ENCODE results near the gene VMO1. TPM values are rescaled to one million over a fixed set of nuclear protein-coding genes. Genes with fewer than 3 reads are reported as not detected.

Gene VMO1
- total RNA-seq, 1 experiment from 2014 or later = not detected

DNA sequence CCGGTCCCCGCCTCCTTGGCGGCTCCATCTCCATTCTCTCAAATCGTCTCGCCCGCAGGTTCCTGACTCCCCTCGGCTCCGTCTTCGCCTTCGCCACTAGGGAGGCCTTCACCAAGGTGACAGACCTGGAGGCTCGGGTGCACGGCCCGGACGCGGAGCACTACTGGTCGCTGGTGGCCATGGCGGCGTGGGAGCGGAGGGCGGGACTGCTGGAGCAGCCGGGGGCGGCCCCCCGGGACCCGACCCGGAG lies 3.5 kb upstream of the VMO1 start:
- Histone ChIP-seq H3K79me2 (ENCODE audit: insufficient read depth, low read length) (no peaks in the 10 kb centered on the region), H3K9me3 (ENCODE audit: control insufficient read depth, low read depth, low read length) (no peaks in the 10 kb centered on the region), H2BK15ac (ENCODE audit: low read depth, low read length) (no peak overlapping the region), H3K23ac (ENCODE audit: insufficient read length, low read depth, low read length) (no peak overlapping the region), H2BK120ac (ENCODE audit: low read depth, low read length, poor library complexity, severe bottlenecking) (no peak overlapping the region), H2BK12ac (ENCODE audit: insufficient read length, low read depth, low read length) (no peak overlapping the region), H2BK20ac (ENCODE audit: low read depth, low read length, poor library complexity, severe bottlenecking) (no peak overlapping the region), H2AK5ac (ENCODE audit: insufficient read length, low read length) (no peak overlapping the region), H3T11ph (ENCODE audit: low read length) (no peak overlapping the region), H4K5ac (ENCODE audit: insufficient read length, low read depth, low read length) (no peak overlapping the region), H2BK5ac (ENCODE audit: insufficient read length, low read length) (no peak overlapping the region), H4K8ac (replicated peaks; ENCODE audit: insufficient read length, low read depth, low read length) (no peak overlapping the region), H3K4me2 (ENCODE audit: insufficient read depth, insufficient read length, low read length) (peak overlapping the region; percentile 47), H3K4ac (ENCODE audit: low read depth, low read length) (no peak overlapping the region), H3K56ac (ENCODE audit: insufficient read length, low read depth, low read length) (no peak overlapping the region), H4K20me1 (ENCODE audit: control insufficient read depth, insufficient read depth, insufficient read length) (peaks cover 3% of the 10 kb centered on the region), H3K9ac (ENCODE audit: extremely low read depth, insufficient read length, low read length) (no peak overlapping the region), H3K14ac (ENCODE audit: insufficient read depth, low read length) (no peak overlapping the region), H3K79me1 (ENCODE audit: insufficient read depth, low read depth, low read length, poor library complexity, severe bottlenecking) (no peaks in the 10 kb centered on the region), H2AFZ (ENCODE audit: low read length) (no peak overlapping the region), H3K4me1 (ENCODE audit: insufficient read depth, low read length) (peaks cover 2% of the 10 kb centered on the region; the same call in 1 of the 2 replicates), H3K27ac (ENCODE audit: insufficient read length, low read depth, low read length) (no peak overlapping the region), H3K27me3 (ENCODE audit: insufficient read depth, low read length) (peaks cover 40% of the 10 kb centered on the region), H3K23me2 (ENCODE audit: insufficient read length, low read depth, low read length, poor library complexity, severe bottlenecking) (peaks cover 17% of the 10 kb centered on the region), H4K91ac (ENCODE audit: insufficient read length, low read depth, low read length) (peak overlapping the region; percentile 61), H3K18ac (ENCODE audit: insufficient read length, low read depth, low read length) (no peak overlapping the region)
- H3K27me3 Mint-ChIP-seq (ENCODE audit: low read depth) = peaks cover 76% of the 10 kb centered on the region
- no CpG with 5 or more reads among the region's 25 CpGs for WGBS (ENCODE audit: extremely low coverage, insufficient read length, low lambda C conversion rate)
- TF ChIP-seq, protein P1, sequence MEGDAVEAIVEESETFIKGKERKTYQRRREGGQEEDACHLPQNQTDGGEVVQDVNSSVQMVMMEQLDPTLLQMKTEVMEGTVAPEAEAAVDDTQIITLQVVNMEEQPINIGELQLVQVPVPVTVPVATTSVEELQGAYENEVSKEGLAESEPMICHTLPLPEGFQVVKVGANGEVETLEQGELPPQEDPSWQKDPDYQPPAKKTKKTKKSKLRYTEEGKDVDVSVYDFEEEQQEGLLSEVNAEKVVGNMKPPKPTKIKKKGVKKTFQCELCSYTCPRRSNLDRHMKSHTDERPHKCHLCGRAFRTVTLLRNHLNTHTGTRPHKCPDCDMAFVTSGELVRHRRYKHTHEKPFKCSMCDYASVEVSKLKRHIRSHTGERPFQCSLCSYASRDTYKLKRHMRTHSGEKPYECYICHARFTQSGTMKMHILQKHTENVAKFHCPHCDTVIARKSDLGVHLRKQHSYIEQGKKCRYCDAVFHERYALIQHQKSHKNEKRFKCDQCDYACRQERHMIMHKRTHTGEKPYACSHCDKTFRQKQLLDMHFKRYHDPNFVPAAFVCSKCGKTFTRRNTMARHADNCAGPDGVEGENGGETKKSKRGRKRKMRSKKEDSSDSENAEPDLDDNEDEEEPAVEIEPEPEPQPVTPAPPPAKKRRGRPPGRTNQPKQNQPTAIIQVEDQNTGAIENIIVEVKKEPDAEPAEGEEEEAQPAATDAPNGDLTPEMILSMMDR (conservative IDR thresholded peaks at IDR 0.05) = no peak
- no peaks in the 10 kb centered on the region; a peak in 1 of 5 replicates for H3K9me3 Mint-ChIP-seq
- no peak for DNase-seq
- H3K4me3 Mint-ChIP-seq = peak overlapping the region; percentile 70 to 87
- no peaks in the 10 kb centered on the region; a peak in 1 of 7 replicates for H3K36me3 Mint-ChIP-seq (ENCODE audit: insufficient read depth in 1 of 3, low read depth in 3 of 3)
- H3K4me1 Mint-ChIP-seq = peaks cover 27 to 35% of the 10 kb centered on the region in 2 experiments
- no peak overlapping the region for H3K27ac Mint-ChIP-seq
